Aortic smooth muscle cell (primary cell): ENCODE data around the gene RAB27A. TPM values are rescaled to one million over a fixed set of nuclear protein-coding genes. Genes with fewer than 3 reads are reported as not detected.

ENCODE experiments used
- total RNA-seq: library from RNA; depleted of rRNA; stranded (reverse); fragments of >200 nt; gene quantifications from 2 replicates; pipeline ENCODE4 v1.2.3, GENCODE V29; 2014

RAB27A gene
- total RNA-seq = 4.6 and 9.7 TPM in 2 replicates

DNA sequence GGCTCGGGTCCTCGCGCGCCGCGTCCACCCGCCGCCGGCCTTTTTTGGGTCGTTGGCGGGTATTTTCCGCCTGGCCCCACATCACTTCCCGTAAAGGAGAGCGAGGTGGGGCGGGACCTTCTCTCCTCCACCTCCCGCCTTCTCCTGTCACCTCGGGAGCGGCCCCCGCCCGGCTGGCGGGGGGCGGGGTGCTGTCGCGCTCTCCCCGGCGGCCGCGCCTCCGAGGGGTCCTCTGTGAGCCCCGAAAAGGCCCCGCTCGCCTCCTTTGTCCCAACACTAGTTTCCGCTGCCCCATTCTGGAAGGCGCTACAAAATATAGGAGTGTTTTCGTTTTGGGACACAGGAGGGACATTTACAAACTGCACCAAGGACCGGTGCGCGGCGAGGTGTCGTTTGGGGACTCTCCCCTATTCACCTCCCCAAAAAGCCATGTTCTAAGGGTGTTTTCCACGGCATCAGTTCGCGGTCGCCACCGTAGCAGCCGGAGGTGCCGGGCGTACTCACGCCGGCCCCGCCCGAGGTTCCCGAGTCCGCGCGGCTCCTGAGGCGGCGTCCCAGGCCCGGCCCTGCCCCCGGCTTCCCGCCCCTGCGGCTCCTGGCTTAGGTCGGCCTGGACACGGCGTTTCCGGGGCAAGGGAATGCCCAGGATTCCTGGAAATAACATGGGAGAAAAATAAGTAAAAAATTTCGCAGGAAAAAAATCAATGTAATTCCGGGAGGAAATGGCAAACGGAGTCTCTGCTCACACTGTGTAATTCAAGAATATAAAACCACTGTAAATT, at the start of gene RAB27A:
Gene RAB27A, minus strand, starts transcription at position 68 of the 782 bp plus-strand sequence. CDS start 54,879 bp downstream, outside the sequence.

DNA sequence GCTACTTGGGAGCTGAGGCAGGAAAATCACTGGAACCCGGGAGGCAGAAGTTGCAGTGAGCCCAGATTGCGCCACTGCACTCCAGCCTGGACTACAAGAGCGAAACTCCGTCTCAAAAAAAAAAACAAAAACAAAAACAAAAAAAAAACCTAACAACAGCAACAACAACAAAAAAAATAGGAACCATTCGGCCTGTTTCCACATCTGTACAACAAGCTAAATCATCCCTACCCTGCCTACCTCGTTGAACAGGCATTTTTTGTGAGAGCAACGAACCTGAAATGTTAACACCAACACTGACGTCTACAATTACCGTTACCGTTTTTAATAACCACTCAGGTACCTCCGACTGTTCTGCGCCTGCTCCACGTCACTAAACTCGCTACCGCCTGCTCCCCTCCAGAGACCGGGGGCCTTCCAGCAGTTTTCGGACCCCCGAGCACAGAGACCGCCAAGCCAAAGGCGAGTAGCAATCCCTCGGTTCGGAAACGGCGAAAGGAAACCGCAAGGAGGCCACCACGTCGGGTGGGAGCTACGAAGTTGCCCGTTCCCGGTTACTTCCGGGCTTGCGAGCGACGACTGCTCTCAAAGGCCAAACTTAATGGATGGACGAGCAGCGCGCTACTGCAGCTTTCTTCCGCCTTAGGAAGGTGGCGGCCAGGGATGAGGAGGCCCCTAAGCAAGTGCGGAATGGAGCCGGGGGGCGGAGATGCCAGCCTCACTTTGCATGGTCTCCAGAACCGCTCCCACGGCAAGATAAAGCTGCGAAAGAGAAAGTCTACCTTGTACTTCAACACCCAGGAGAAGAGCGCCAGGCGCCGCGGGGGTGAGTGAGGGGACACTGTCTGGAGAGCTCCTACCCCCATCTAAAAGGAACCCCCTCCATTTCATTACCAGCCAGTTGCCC, 29.2 kb upstream of the RAB27A start, which contains the start of the genes PIGB and PIGBOS1:
Gene PIGB, plus strand, starts transcription at position 635 of the 907 bp plus-strand sequence. Its CDS starts 29 bp downstream, at position 664.
Gene PIGBOS1, minus strand, starts transcription at position 536 of the 907 bp plus-strand sequence. CDS start 1,331 bp downstream, outside the sequence.

DNA sequence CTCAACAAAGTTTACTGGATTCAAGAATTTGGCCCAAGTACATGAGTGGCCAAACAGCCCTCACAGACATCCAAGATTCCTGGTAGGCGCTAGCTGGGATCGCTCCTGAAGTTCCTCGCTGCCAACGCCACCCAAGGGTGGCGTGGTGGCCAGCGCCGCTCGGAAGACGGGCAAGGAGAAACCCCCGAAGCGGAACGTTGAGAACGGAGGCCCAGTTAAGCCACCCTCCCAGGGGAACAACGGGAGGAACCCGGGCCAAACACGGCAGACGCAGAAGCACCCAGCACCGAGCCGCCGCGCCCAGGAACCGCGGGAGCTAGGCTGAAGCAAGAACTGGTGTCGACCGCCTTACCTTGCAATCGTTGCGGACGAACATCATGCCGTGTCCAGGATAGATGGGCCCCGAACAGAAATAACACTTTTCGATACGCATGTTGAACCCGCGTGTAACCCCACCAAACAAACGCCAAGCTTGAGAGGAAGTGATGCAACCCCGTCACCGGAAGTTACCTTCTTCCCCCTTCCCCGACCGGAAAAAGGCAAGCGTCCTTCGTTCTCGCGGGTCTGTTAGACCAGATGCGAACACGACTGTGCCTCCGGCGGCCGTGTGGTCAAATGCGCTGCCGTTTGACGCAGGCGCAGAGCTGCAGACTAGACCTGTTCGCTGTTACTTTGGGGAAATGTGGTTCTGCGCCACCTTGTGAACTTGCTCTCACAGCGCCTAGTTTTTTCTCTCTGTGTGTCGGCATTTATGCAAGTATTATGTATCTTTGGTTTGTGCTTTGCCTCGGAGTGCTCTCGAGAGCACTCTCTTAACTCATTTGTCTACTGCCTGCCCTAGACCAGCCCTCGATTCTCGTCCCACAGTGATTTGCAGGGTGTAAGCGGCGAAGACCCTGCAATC, 92.9 kb downstream of the RAB27A start, which contains the start of gene RSL24D1:
Gene RSL24D1, minus strand, starts transcription at position 484 of the 904 bp plus-strand sequence. Its CDS starts 51 bp downstream, at position 433.

Other genes with a start within 250 kb of the RAB27A start
- gene RSL24D1, start 92.9 kb downstream of the RAB27A start, total RNA-seq = 55.6 and 65.1 TPM in 2 replicates
- gene PIGBOS1, start 29.3 kb upstream of the RAB27A start, total RNA-seq = 7.5 TPM in 2 replicates
- 14.2 and 16.1 TPM in 2 replicates for gene PIGB, start 29.4 kb upstream of the RAB27A start, total RNA-seq
- 89.0 and 102 TPM in 2 replicates for gene CCPG1, start 118.5 kb upstream of the RAB27A start, total RNA-seq
- gene PIERCE2, start 118.7 kb upstream of the RAB27A start, total RNA-seq = 2.4 TPM in 2 replicates
- 1.7 and 1.8 TPM in 2 replicates for gene DNAAF4, start 218.4 kb upstream of the RAB27A start, total RNA-seq